GM23338 (cell line): ENCODE data around the gene PDIA4.

Experiments used
- POLR2AphosphoS5 ChIP-seq: IDR thresholded peaks from 2 replicates; pipeline ENCODE4 v1.6.1; 2016; ENCODE audit warnings: antibody characterized with exemption, low read depth
- TF ChIP-seq, protein P1 (sequence below), 2 experiments: fragments of 200-600 bp in 1 of 2; sonication (generic) in 1 of 2; conservative IDR thresholded peaks; 2 replicates each; pipeline versions ENCODE4 v1.5.1 to v1.6.1; 2016 to 2017; ENCODE audit warnings: antibody characterized with exemption in 2 of 2, low read depth in 2 of 2, mild to moderate bottlenecking in 2 of 2, moderate library complexity in 1 of 2
- TF ChIP-seq, protein P2 (sequence below): IDR thresholded peaks from 2 replicates; pipeline ENCODE4 v1.6.1; 2016; ENCODE audit warnings: antibody characterized with exemption

DNA sequence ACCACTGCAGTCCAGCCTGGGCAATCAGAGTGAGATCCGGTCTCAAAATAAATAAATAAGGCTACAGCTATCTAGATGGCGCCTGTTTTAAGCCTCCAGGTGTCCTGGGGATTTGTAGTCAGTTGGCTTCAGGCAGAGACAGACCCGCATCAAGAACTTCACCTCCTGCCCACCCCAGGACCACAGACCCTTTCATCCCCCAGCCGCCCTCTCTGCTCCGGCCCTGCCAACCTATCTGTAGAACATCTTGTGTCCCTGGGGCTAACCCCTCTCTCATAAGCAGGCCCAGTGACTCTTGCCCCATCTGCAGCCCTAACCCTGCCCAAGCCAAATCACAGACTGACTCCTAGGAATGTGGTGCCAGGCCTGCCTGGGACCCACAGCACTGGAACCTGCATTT is 17.9 kb downstream of the PDIA4 start:
- TF ChIP-seq, protein P1, sequence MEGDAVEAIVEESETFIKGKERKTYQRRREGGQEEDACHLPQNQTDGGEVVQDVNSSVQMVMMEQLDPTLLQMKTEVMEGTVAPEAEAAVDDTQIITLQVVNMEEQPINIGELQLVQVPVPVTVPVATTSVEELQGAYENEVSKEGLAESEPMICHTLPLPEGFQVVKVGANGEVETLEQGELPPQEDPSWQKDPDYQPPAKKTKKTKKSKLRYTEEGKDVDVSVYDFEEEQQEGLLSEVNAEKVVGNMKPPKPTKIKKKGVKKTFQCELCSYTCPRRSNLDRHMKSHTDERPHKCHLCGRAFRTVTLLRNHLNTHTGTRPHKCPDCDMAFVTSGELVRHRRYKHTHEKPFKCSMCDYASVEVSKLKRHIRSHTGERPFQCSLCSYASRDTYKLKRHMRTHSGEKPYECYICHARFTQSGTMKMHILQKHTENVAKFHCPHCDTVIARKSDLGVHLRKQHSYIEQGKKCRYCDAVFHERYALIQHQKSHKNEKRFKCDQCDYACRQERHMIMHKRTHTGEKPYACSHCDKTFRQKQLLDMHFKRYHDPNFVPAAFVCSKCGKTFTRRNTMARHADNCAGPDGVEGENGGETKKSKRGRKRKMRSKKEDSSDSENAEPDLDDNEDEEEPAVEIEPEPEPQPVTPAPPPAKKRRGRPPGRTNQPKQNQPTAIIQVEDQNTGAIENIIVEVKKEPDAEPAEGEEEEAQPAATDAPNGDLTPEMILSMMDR (conservative IDR thresholded peaks at IDR 0.05; ENCODE audit: low read depth in 2 of 2) = no peak
- TF ChIP-seq, protein P2, sequence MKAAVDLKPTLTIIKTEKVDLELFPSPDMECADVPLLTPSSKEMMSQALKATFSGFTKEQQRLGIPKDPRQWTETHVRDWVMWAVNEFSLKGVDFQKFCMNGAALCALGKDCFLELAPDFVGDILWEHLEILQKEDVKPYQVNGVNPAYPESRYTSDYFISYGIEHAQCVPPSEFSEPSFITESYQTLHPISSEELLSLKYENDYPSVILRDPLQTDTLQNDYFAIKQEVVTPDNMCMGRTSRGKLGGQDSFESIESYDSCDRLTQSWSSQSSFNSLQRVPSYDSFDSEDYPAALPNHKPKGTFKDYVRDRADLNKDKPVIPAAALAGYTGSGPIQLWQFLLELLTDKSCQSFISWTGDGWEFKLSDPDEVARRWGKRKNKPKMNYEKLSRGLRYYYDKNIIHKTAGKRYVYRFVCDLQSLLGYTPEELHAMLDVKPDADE = no peak
- TF ChIP-seq POLR2AphosphoS5 = no peak
